Mucosa of rectum (tissue), 2 donors: ENCODE data around the gene THAP5.
A peak's percentile ranks its signal among the peaks of the same experiment; 100 is the strongest.

ENCODE experiments used
- H3K27ac ChIP-seq, 2 donors: one replicate each; pipeline ENCODE4 v1.7.0; 2013; ENCODE audit warnings: inconsistent platforms in 2 of 2, low read depth in 2 of 2, low read length in 2 of 2
- H3K27me3 ChIP-seq, 2 donors: one replicate each; pipeline ENCODE4 v1.7.0; 2013; ENCODE audit warnings: low read length in 2 of 2; ENCODE audit not compliant: control insufficient read depth in 2 of 2, insufficient read depth in 2 of 2
- H3K36me3 ChIP-seq, 2 donors: one replicate each; pipeline ENCODE4 v1.7.0; 2013; ENCODE audit warnings: low read length in 2 of 2; ENCODE audit not compliant: control insufficient read depth in 2 of 2, insufficient read depth in 2 of 2
- H3K4me1 ChIP-seq, 2 donors: one replicate each; pipeline ENCODE4 v1.7.0; 2013; ENCODE audit warnings: low read length in 2 of 2, mild to moderate bottlenecking in 1 of 2; ENCODE audit not compliant: control insufficient read depth in 2 of 2, insufficient read depth in 2 of 2
- H3K4me3 ChIP-seq, 2 donors: one replicate each; pipeline ENCODE4 v1.7.0; 2013; ENCODE audit warnings: low read length in 2 of 2
- H3K9ac ChIP-seq, 2 donors: one replicate each; pipeline ENCODE4 v1.7.0; 2013; ENCODE audit warnings: low read length in 2 of 2, low read depth in 1 of 2, mild to moderate bottlenecking in 1 of 2
- H3K9me3 ChIP-seq, 2 donors: one replicate each; pipeline ENCODE4 v1.7.0; 2013; ENCODE audit warnings: low read length in 2 of 2; ENCODE audit not compliant: control insufficient read depth in 2 of 2
- donor health status: healthy.
- donor health status: Normal muscosa, but diverticular disease.

THAP5 gene

GRCh38 chr7:108569381-108570145 is at the start of gene THAP5, which contains the start of gene DNAJB9:
THAP5 (minus strand) TSS chr7:108569706; CDS start chr7:108569569, 137 bp downstream.
DNAJB9 (plus strand) TSS chr7:108569874; CDS start chr7:108571727, 1,853 bp downstream.
- Histone ChIP-seq H3K27ac (peak within 1 kb of the TSS; percentile 98 to 99), H3K9ac (peak within 1 kb of the TSS; percentile 99), H3K36me3 (peaks cover 11 to 23% of the 10 kb centered on the region in 2 donors), H3K9me3 (no peaks in the 10 kb centered on the region), H3K4me1 (peaks cover 0 to 12% of the 10 kb centered on the region in 2 donors), H3K27me3 (no peaks in the 10 kb centered on the region), H3K4me3 (peak within 1 kb of the TSS; percentile 93 to 98)

- H3K4me3 ChIP-seq: no peak overlapping the region
- no peaks in the 10 kb centered on the region for H3K9me3 ChIP-seq
- H3K36me3 ChIP-seq: no peaks in the 10 kb centered on the region
These were observed 48.5 kb upstream of the THAP5 start for GRCh38 chr7:108618056-108618455.

GRCh38 chr7:108614896-108615295 is 45.4 kb upstream of the THAP5 start:
- no peaks in the 10 kb centered on the region for H3K27me3 ChIP-seq
- H3K9ac ChIP-seq: no peak overlapping the region
- no peaks in the 10 kb centered on the region for H3K36me3 ChIP-seq
- H3K4me1 ChIP-seq: no peaks in the 10 kb centered on the region
- no peaks in the 10 kb centered on the region for H3K9me3 ChIP-seq
- no peak overlapping the region for H3K27ac ChIP-seq
- no peak overlapping the region for H3K4me3 ChIP-seq

More at GRCh38 chr7:108618056-108618455, 48.5 kb upstream of the THAP5 start:
- Histone ChIP-seq H3K9ac (no peak overlapping the region), H3K27ac (no peak overlapping the region), H3K27me3 (no peaks in the 10 kb centered on the region), H3K4me1 (no peaks in the 10 kb centered on the region)

GRCh38 chr7:108613949-108614381 is 44.5 kb upstream of the THAP5 start:
- no peak overlapping the region for H3K27ac ChIP-seq
- no peaks in the 10 kb centered on the region for H3K27me3 ChIP-seq
- H3K9me3 ChIP-seq: no peaks in the 10 kb centered on the region
- no peaks in the 10 kb centered on the region for H3K36me3 ChIP-seq
- H3K9ac ChIP-seq: no peak overlapping the region
- H3K4me1 ChIP-seq: no peaks in the 10 kb centered on the region
- H3K4me3 ChIP-seq: no peak overlapping the region

- H3K9ac ChIP-seq: no peak overlapping the region
- no peaks in the 10 kb centered on the region for H3K9me3 ChIP-seq
- no peaks in the 10 kb centered on the region for H3K4me1 ChIP-seq
- H3K27ac ChIP-seq: no peak overlapping the region
- H3K27me3 ChIP-seq: no peaks in the 10 kb centered on the region
- no peak overlapping the region for H3K4me3 ChIP-seq
- no peaks in the 10 kb centered on the region for H3K36me3 ChIP-seq
These were observed 43.8 kb upstream of the THAP5 start for GRCh38 chr7:108613147-108613948.

- Histone ChIP-seq H3K36me3 (no peaks in the 10 kb centered on the region), H3K27ac (no peak overlapping the region), H3K4me3 (no peak overlapping the region), H3K27me3 (no peaks in the 10 kb centered on the region), H3K9ac (no peak overlapping the region), H3K9me3 (no peaks in the 10 kb centered on the region), H3K4me1 (no peaks in the 10 kb centered on the region)
These were observed 41.8 kb upstream of the THAP5 start for GRCh38 chr7:108611268-108611667.

GRCh38 chr7:108609643-108610042 is 40.1 kb upstream of the THAP5 start:
- no peaks in the 10 kb centered on the region for H3K9me3 ChIP-seq
- no peak overlapping the region for H3K9ac ChIP-seq
- H3K4me1 ChIP-seq: no peaks in the 10 kb centered on the region
- no peak overlapping the region for H3K27ac ChIP-seq
- no peaks in the 10 kb centered on the region for H3K27me3 ChIP-seq
- H3K4me3 ChIP-seq: no peak overlapping the region
- no peaks in the 10 kb centered on the region for H3K36me3 ChIP-seq

- H3K36me3 ChIP-seq: no peaks in the 10 kb centered on the region
- H3K4me1 ChIP-seq: no peaks in the 10 kb centered on the region
- H3K27ac ChIP-seq: no peak overlapping the region
- H3K27me3 ChIP-seq: no peaks in the 10 kb centered on the region
- no peak overlapping the region for H3K4me3 ChIP-seq
- H3K9ac ChIP-seq: no peak overlapping the region
- H3K9me3 ChIP-seq: no peaks in the 10 kb centered on the region
These were observed 36.2 kb upstream of the THAP5 start for GRCh38 chr7:108605559-108606201.

GRCh38 chr7:108604307-108605077 is 35.0 kb upstream of the THAP5 start:
- H3K9ac ChIP-seq: no peak overlapping the region
- no peak overlapping the region for H3K4me3 ChIP-seq
- H3K36me3 ChIP-seq: no peaks in the 10 kb centered on the region
- no peaks in the 10 kb centered on the region for H3K9me3 ChIP-seq
- no peak overlapping the region for H3K27ac ChIP-seq
- no peaks in the 10 kb centered on the region for H3K4me1 ChIP-seq
- H3K27me3 ChIP-seq: no peaks in the 10 kb centered on the region
